IPS-NIHi11 (cell line): ENCODE measurements around the gene N4BP3.

Experiments used
- DNase-seq: peaks from one replicate; pipeline ENCODE4 v3.0.0; 2012; ENCODE audit warnings: mixed read lengths, low spot score

The N4BP3 gene

GRCh38 chr5:178103612-178104011, 9.7 kb upstream of the N4BP3 start:
- DNase-seq = no peak

- DNase-seq = no peak
Measured at GRCh38 chr5:178104492-178104891, 8.8 kb upstream of the N4BP3 start.

DNA sequence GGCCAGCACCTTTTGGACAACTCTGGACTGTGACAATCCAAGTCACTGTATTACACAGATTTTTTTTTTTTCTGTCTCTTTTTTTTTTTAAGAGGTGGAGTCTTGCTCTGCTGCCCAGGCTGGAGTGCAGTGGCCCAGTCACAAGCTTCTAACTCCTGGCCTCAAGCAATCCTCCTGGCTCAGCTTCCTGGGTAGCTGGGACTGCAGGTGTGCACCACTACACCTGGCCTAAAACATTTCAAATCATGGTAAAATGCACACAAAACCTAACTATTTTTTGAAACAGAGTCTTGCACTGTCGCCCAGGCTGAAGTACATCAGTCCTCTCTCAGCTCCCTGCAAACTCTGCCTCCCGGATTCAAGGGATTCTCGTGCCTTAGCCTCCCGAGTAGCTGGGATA, 7.2 kb upstream of the N4BP3 start:
- DNase-seq = no peak

GRCh38 chr5:178106556-178107239, 6.6 kb upstream of the N4BP3 start:
- no peak for DNase-seq

DNA sequence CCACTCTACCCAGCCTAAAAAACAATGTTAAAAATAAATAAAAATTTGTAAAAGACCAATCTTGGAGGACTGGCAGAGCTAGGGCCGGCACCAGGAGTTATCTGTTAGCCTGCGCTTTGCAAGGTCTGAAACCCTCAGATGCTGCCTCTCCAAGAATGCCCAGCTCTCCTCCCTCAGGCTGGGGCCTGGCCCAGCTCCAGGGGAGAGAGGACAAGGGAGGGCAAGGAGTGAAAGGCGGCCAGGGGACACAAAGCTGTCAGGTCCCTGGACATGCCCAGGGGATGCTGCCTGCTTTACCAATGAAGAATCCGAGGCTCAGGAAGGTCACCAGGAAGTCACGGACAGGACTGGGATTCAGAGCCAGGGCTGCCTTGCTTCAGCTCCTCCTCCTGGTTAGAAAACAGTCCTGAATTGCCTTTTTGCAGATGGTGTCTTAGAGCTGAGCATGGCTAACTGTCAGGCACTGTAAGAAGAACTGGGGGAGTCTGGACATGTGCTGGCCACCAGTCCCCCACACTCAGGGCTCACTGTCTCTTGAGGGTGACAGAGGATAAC, 5.5 kb upstream of the N4BP3 start:
- peak; percentile 51 for DNase-seq

GRCh38 chr5:178108446-178108845, 4.9 kb upstream of the N4BP3 start:
- no peak for DNase-seq

- no peak for DNase-seq
Measured at GRCh38 chr5:178108966-178109365, 4.4 kb upstream of the N4BP3 start.

- DNase-seq = no peak
Measured at GRCh38 chr5:178110511-178110910, 2.8 kb upstream of the N4BP3 start.

DNA sequence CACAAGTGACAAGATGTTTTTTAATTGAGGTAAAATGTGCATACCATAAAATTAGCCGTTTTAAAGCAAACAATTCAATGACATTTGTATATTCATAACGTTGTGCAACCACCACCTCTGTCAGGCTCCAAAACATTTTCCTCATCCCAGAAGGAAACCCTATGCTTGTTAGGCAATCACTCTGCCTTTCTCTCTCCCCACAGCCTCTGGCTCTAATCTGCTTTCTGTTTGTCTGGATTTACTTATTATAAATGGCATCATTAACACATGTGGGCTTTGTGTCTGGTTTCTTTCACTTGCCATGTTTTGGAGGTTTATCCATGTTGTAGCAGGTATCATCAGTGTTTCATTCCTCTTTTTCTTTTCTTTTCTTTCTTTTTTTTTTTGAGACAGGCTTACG, 1.4 kb upstream of the N4BP3 start:
- DNase-seq = no peak

GRCh38 chr5:178112545-178112944, 787 bp upstream of the N4BP3 start:
- no peak for DNase-seq

DNA sequence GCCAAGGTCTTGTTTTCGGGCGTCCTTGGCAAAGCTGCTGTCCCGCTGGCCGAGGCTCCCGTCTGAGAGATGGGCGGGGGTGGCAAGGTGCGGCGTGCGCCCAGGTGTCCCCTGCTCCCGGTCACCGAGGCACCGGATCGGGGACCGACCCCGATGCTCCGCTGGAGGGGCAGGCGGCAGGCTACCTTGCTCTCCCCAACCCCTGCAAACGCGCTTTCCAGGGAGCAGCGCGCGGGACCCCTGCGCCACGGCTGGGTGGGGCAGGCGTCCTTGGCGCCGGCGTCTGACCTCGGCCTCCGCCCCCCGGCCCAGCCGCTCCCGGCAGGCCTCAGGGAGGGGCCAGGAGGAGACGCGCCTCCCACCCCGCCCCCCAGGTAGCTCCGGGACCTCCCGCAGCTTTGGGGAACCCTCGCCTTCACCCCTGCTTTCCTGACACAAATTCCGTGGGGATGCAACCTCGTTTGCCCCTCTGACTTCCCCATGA, 551 bp downstream of the N4BP3 start:
- DNase-seq = peak; percentile 67

- peak; percentile 46 for DNase-seq
Measured at GRCh38 chr5:178114325-178115135, 1.2 kb downstream of the N4BP3 start.

DNA sequence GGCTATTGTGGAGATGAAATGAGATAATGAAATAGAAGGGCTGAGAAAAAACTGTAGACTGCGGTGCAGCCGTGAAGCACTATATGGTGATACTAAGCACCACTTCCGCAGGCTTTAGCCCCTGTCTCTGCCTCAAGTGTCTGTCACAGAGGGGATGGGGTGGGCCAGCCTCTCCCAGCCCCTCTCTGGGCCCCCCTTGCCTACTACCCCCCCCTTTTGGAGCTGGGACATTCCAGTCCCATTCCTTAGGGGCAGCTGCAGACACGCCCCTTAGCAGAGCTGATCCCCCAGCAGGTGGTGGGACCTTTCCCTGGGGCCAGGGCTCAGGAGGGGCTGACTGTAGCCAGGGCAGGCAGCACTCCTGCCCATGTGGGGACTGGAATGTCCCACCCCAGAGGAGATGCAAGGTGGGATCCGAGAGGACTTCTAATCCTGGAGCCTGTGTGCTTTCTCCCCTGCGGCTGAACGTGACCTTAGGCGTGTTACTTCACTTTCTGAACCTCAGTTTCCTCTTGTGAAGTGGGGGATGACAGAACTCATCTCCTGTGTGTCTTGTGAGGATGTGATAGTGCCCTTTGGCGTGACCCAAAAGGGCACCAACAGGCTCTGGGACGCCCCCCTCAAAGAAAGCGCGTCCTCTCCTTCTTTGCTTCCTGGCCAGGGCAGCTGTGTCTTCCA, 1.9 kb downstream of the N4BP3 start:
- DNase-seq = peak; percentile 58

DNA sequence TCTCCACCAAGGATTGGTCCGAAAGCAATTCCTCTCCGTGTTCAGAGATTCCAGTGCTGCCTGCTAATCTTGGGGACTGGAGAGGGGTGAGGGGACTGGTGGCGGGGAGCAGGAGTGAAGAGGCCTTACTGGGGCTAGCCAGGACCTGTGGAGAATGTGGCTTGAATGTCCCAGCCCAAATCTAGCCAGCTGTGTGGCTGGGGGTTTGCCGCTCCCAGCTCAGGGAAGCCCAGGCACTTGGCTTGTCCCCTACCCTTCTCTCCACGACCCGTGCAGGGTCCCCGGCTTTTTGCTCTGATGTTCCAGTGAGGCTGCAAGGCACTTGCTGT, 2.4 kb downstream of the N4BP3 start:
- DNase-seq = no peak

DNA sequence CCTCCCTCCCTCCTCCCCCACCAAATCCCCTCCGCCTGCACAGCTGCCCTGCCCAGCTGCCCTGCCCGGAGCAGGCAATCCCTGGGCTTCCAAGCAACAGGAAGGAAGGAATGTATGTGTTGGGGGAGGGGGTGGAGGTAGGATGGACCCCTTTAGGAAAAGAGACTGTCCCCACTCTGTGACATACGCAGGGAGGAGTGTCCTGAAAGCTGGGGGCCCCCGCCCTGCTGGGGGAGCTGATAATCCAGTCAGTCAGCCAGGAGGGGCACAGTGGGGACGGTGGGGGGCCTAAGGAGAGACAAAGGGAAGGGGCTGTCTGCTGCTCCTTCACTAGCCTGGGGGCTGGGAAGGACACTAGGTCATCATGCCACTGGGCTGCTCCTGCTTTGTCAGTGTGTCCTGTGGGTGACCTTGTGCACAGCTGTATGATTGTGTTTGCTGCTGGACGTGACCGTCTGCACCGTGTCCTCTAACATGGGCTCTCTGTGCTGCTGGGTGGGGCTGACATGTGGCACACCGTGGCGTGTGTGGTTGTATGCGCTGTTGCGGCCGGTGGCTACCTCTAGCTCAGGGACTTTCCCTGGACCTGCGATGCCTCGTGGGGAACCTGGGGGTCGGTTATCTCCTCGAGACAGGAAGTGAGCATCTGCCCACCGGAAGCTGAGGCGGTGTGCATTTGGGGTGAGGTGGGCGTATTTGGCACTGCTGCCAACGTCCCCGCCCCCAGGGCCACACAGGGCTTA, 3.0 kb downstream of the N4BP3 start:
- DNase-seq = peak; percentile 39

DNA sequence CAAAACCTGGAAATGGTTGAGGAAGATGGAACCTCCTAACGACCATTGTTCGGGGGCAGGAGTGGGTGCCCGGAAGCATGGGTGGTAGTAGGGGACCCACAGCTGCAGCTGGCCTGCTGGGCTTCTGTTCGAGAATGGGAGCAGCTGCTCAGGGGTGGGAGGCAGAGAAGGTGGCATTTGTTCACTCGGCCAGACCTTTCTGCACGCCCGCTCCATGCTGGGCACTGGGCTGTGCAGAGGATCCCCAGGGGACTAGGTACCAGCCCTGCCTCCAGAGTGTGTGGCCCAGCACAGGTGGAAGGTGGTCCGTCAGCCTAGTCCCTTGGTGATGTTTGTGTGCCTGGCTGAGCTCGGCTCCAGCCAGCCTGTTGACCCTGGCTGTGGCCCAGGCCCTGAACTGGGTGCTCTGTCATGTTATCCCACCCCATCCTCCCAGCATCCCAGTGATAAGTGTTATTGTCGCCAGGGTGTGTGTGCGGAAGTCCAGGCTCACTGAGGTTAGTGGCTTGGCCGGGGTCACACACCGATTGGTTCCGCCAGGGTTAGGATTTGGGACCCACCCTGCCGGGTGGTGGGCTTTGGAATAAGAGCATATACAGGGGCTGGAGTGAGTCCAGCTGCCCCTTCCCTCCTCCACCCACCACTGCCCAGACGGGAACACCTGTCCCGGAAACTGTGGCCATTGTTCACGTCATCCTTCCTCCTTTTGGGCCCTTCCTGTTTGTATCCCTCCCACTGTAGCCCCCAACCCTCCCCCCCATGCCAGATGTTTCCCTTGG, 4.8 kb downstream of the N4BP3 start:
- no peak for DNase-seq

DNA sequence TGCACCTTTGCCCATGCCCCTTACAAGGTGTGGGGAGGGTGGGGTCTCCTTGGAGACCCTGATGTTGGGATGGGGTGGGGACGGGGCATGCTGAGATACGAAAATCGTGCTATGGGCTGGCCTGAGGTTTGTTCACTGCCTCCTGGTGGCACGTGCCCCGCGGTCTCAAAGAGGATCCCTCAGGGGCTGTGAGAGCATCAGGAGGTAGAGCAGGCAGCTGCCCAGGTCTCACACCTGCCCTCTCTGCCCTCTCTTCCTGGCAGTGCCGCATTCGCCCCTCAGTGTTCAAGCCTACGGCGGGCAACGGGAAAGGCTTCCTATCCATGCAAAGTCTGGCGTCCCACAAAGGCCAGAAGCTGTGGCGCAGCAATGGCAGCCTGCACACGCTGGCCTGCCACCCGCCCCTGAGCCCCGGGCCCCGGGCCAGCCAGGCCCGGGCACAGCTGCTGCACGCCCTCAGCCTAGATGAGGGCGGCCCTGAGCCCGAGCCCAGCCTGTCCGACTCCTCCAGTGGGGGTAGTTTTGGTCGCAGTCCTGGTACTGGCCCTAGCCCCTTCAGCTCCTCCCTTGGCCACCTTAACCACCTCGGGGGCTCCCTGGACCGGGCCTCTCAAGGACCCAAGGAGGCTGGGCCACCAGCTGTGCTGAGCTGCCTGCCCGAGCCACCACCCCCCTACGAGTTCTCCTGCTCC, 6.7 kb downstream of the N4BP3 start:
- no peak for DNase-seq

GRCh38 chr5:178120607-178121357, 7.5 kb downstream of the N4BP3 start:
- DNase-seq = peak; percentile 82

- DNase-seq = no peak
Measured at GRCh38 chr5:178121391-178122276, 8.3 kb downstream of the N4BP3 start.
